Stimulated activated CD4-positive, alpha-beta T cell treated with anti-CD3 and anti-CD28 coated beads, Interleukin-1b, Interleukin-23, amount 100 ng/mL, for 24 hours (primary cell): ENCODE results near the gene TLR6.

Experiments
- DNase-seq, 4 experiments: peaks; one replicate each; pipeline ENCODE4 v3.0.0-alpha.2; 2020; ENCODE audit warnings: low read depth in 4 of 4, low spot score in 1 of 4

TLR6 gene

GRCh38 chr4:38856524-38857337 is at the start of gene TLR6:
TLR6 (minus strand) TSS chr4:38856817; CDS start chr4:38829473, 27,344 bp downstream.
- peak; percentile 25 to 51 (median 30) for DNase-seq

GRCh38 chr4:38905652-38906385 is 49.2 kb upstream of the TLR6 start:
- DNase-seq: no peak

- no peak for DNase-seq
These were observed 48.1 kb upstream of the TLR6 start for GRCh38 chr4:38904682-38905081.

- no peak for DNase-seq
These were observed 47.6 kb upstream of the TLR6 start for GRCh38 chr4:38904090-38904666.

GRCh38 chr4:38902695-38903094 is 46.1 kb upstream of the TLR6 start:
- DNase-seq: no peak

GRCh38 chr4:38902221-38902620 is 45.6 kb upstream of the TLR6 start:
- DNase-seq: no peak

GRCh38 chr4:38898245-38898644 is 41.6 kb upstream of the TLR6 start:
- no peak for DNase-seq

- DNase-seq: no peak
These were observed 40.3 kb upstream of the TLR6 start for GRCh38 chr4:38896940-38897339.

- no peak for DNase-seq
These were observed 37.8 kb upstream of the TLR6 start for GRCh38 chr4:38894322-38894982.

- no peak for DNase-seq
These were observed 34.7 kb upstream of the TLR6 start for GRCh38 chr4:38891051-38891983.

GRCh38 chr4:38889143-38889542 is 32.5 kb upstream of the TLR6 start:
- no peak for DNase-seq

GRCh38 chr4:38884254-38884653 is 27.6 kb upstream of the TLR6 start:
- DNase-seq: no peak

GRCh38 chr4:38876636-38877035 is 20.0 kb upstream of the TLR6 start:
- DNase-seq: no peak

GRCh38 chr4:38873290-38873944 is 16.8 kb upstream of the TLR6 start:
- DNase-seq: no peak

GRCh38 chr4:38872620-38873019 is 16.0 kb upstream of the TLR6 start:
- no peak for DNase-seq

GRCh38 chr4:38871593-38871992 is 15.0 kb upstream of the TLR6 start:
- DNase-seq: no peak

GRCh38 chr4:38870098-38870808 is 13.6 kb upstream of the TLR6 start:
- no peak for DNase-seq

- DNase-seq: no peak
These were observed 12.9 kb upstream of the TLR6 start for GRCh38 chr4:38869511-38869910.
